GM12878 (cell line): Measurements from ENCODE around the gene RAD51B. TPM values are rescaled to one million over a fixed set of nuclear protein-coding genes. Genes with fewer than 3 reads are reported as not detected.
A peak's percentile ranks its signal among the peaks of the same experiment; 100 is the strongest.

Experiments used
- ATAC-seq: fragments of 200-7000 bp; cut with Tn5 transposase; 3 replicates; pipeline ENCODE4 v1.9.1; 2020; ENCODE audit warnings: mild to moderate bottlenecking, moderate library complexity
- BruUV-seq: library from RNA; stranded (reverse); fragments of 400-500 nt; replicated peaks from 2 replicates; lab custom pipeline; 2021; lab: Mats Ljungman, UMichigan
- CTCF ChIA-PET: fragments of 300-600 bp; sonication (Branson Sonifier 250); formaldehyde crosslinking; extraction: SDS; loops from one replicate; lab custom pipeline; 2021; ENCODE audit warnings: inconsistent platforms; lab: Yijun Ruan, JAX
- POLR2A ChIA-PET: fragments of 350-600 bp; formaldehyde crosslinking; extraction: SDS; loops from one replicate; lab custom pipeline; 2021; ENCODE audit warnings: inconsistent platforms; lab: Charles Lee
- RAD21 ChIA-PET: fragments of 300-600 bp; sonication (Branson Sonifier 250); formaldehyde crosslinking; loops from one replicate; lab custom pipeline; 2023; ENCODE audit warnings: antibody characterized with exemption; ENCODE audit not compliant: unreplicated experiment; lab: Charles Lee
- SMC1A ChIA-PET: fragments of 300-600 bp; sonication (Branson Sonifier 250); formaldehyde crosslinking; loops from one replicate; lab custom pipeline; 2023; ENCODE audit not compliant: unreplicated experiment, uncharacterized antibody; lab: Charles Lee
- DNase-seq: peaks from one replicate; pipeline ENCODE4 v3.0.0-alpha.2; 2011; ENCODE audit warnings: low read depth, low spot score
- FAIRE-seq: peaks from 3 replicates; lab custom pipeline; 2011; peaks lifted over from hg19 to GRCh38; lab: Jason Lieb, UNC
- H2AFZ ChIP-seq: 2 replicates; pipeline ENCODE4 v1.6.0; 2011; ENCODE audit warnings: low read depth, low read length, control low read depth; ENCODE audit not compliant: control insufficient read depth
- H3K27ac ChIP-seq: 2 replicates; pipeline ENCODE4 v1.5.1; 2011; ENCODE audit warnings: control low read depth; ENCODE audit not compliant: control insufficient read depth, insufficient read depth
- H3K27me3 ChIP-seq, 2 experiments: replicated peaks in 1 of 2; 2 replicates each; pipeline versions ENCODE4 v1.6.0 to v1.6.1; 2011; ENCODE audit warnings: low read length in 1 of 2; ENCODE audit not compliant: control insufficient read depth in 2 of 2, insufficient read depth in 2 of 2
- H3K36me3 ChIP-seq, 2 experiments: 2 replicates each; pipeline ENCODE4 v1.5.1; 2011; ENCODE audit warnings: low read length in 1 of 2; ENCODE audit not compliant: control insufficient read depth in 2 of 2, insufficient read depth in 2 of 2
- H3K4me1 ChIP-seq: 2 replicates; pipeline ENCODE4 v1.6.1; 2011; ENCODE audit warnings: mild to moderate bottlenecking, low read length, moderate library complexity, mixed read lengths; ENCODE audit not compliant: control insufficient read depth, insufficient read depth
- H3K4me2 ChIP-seq: 2 replicates; pipeline ENCODE4 v1.6.0; 2011; ENCODE audit warnings: control low read depth; ENCODE audit not compliant: control insufficient read depth, insufficient read depth
- H3K4me3 ChIP-seq: fragments of 200-600 bp; sonication (generic); 2 replicates; pipeline ENCODE4 v1.5.1; 2016
- H3K79me2 ChIP-seq: 2 replicates; pipeline ENCODE4 v1.6.0; 2011; ENCODE audit warnings: low read length; ENCODE audit not compliant: control insufficient read depth, insufficient read depth
- H3K9ac ChIP-seq: 2 replicates; pipeline ENCODE4 v1.8.0; 2011; ENCODE audit warnings: low read length, control low read depth, mixed read lengths; ENCODE audit not compliant: control insufficient read depth, insufficient read depth
- H3K9me3 ChIP-seq: replicated peaks from 3 replicates; pipeline ENCODE4 v1.5.1; 2011; ENCODE audit warnings: mild to moderate bottlenecking, low read length; ENCODE audit not compliant: control insufficient read depth, insufficient read depth
- H4K20me1 ChIP-seq: 2 replicates; pipeline ENCODE4 v1.6.0; 2011; ENCODE audit not compliant: control insufficient read depth, insufficient read depth
- BMI1 ChIP-seq: fragments of 450-650 bp; IDR thresholded peaks from 2 replicates; pipeline ENCODE4 v1.6.1; 2016; ENCODE audit warnings: mild to moderate bottlenecking, moderate library complexity, borderline replicate concordance
- CBX5 ChIP-seq: sonication (generic); IDR thresholded peaks from 2 replicates; pipeline ENCODE4 v1.6.1; 2016; ENCODE audit warnings: low read depth, moderate library complexity, mild to moderate bottlenecking, inconsistent platforms
- CEBPB ChIP-seq, 2 experiments: fragments of 150-350 bp in 1 of 2; IDR thresholded peaks; 2 replicates each; pipeline ENCODE4 v1.6.1; 2012 to 2014; ENCODE audit warnings: low read depth in 2 of 2, low read length in 2 of 2, borderline replicate concordance in 1 of 2, inconsistent platforms in 1 of 2
- DPF2 ChIP-seq: fragments of 450-650 bp; IDR thresholded peaks from 2 replicates; pipeline ENCODE4 v1.6.1; 2017; ENCODE audit warnings: mild to moderate bottlenecking
- E2F8 ChIP-seq: fragments of 450-650 bp; IDR thresholded peaks from 2 replicates; pipeline ENCODE4 v1.6.1; 2018; ENCODE audit warnings: mild to moderate bottlenecking, low read depth, moderate library complexity; ENCODE audit not compliant: partially characterized antibody
- EGR1 ChIP-seq, 2 experiments: IDR thresholded peaks; 1 replicate in 1 of 2; 2 replicates in 1 of 2; pipeline ENCODE4 v1.6.1; 2011 to 2012; ENCODE audit warnings: low read depth in 2 of 2, low read length in 2 of 2, borderline replicate concordance in 1 of 2, mild to moderate bottlenecking in 1 of 2, moderate library complexity in 1 of 2
- MLLT1 ChIP-seq: fragments of 450-650 bp; IDR thresholded peaks from 2 replicates; pipeline ENCODE4 v1.6.1; 2016; ENCODE audit warnings: mild to moderate bottlenecking
- MYC ChIP-seq: IDR thresholded peaks from 2 replicates; pipeline ENCODE4 v1.6.1; 2011; ENCODE audit warnings: mild to moderate bottlenecking, low read length, moderate library complexity, inconsistent platforms; ENCODE audit not compliant: insufficient read depth, insufficient replicate concordance, insufficient read length, severe bottlenecking
- SIN3A ChIP-seq: IDR thresholded peaks from 2 replicates; pipeline ENCODE4 v1.6.1; 2012; ENCODE audit warnings: low read depth, low read length, improper control_type of control experiment
- TAF1 ChIP-seq: IDR thresholded peaks from 2 replicates; pipeline ENCODE4 v1.6.1; 2011; ENCODE audit warnings: mild to moderate bottlenecking, low read depth, low read length, borderline replicate concordance
- TARDBP ChIP-seq: IDR thresholded peaks from 2 replicates; pipeline ENCODE4 v1.6.1; 2016; ENCODE audit warnings: borderline replicate concordance
- TBL1XR1 ChIP-seq: IDR thresholded peaks from 2 replicates; pipeline ENCODE4 v1.6.1; 2012; ENCODE audit warnings: low read depth, low read length, improper control_type of control experiment
- WGBS: methylation state at CpG from one replicate; pipeline ENCODE4 v1.1.6; 2016; ENCODE audit warnings: low lambda C conversion rate; ENCODE audit not compliant: insufficient replicate concordance, insufficient coverage; ENCODE audit errors: missing lambda C conversion rate; 5-methylcytosine and 5-hydroxymethylcytosine counted together
- in situ Hi-C: fragments of 300-500 bp; cut with MboI; formaldehyde crosslinking; loops from 9 replicates; pipeline ENCODE4 v1.14.3; 2018; ENCODE audit warnings: mixed read lengths
- intact Hi-C: fragments of 100-400 bp; cut with micrococcal nuclease; formaldehyde crosslinking; loops from one replicate; pipeline ENCODE4 v1.14.2; 2022; ENCODE audit not compliant: unreplicated experiment
- polyA plus RNA-seq, 11 experiments: library from polyadenylated mRNA; depleted of rRNA in 4 of 11; unstranded in 6 of 11; stranded (reverse) in 5 of 11; fragments of >200 nt; fragmentation: Nextera tagmentation in 4 of 11; fragmentation: Illumina TruSeq in 1 of 11; extraction: Ambion mirVana in 4 of 11; extraction: Trizol in 1 of 11; gene quantifications; 1 replicate in 1 of 11; 2 replicates in 10 of 11; pipeline versions ENCODE4 v1.2.1 to v1.2.3, GENCODE V29; 2011 to 2016; ENCODE audit warnings: inconsistent platforms in 2 of 11, missing spikeins in 2 of 11, low read depth in 1 of 11
- total RNA-seq, 4 experiments: library from RNA; depleted of rRNA in 3 of 4; stranded (reverse); fragments of >200 nt in 3 of 4; fragmentation: Illumina TruSeq in 1 of 4; extraction: Trizol in 1 of 4; gene quantifications; 2 replicates each; pipeline versions ENCODE4 v1.2.1 to v1.2.3, GENCODE V29; 2013 to 2021

The RAD51B gene
- total and polyA plus RNA-seq, 10 of the 15 experiments (the other 5 are each of a cell fraction or from before 2014, with no cell fraction given), result 9.8 to 26.8 (median 21.3) TPM

DNA sequence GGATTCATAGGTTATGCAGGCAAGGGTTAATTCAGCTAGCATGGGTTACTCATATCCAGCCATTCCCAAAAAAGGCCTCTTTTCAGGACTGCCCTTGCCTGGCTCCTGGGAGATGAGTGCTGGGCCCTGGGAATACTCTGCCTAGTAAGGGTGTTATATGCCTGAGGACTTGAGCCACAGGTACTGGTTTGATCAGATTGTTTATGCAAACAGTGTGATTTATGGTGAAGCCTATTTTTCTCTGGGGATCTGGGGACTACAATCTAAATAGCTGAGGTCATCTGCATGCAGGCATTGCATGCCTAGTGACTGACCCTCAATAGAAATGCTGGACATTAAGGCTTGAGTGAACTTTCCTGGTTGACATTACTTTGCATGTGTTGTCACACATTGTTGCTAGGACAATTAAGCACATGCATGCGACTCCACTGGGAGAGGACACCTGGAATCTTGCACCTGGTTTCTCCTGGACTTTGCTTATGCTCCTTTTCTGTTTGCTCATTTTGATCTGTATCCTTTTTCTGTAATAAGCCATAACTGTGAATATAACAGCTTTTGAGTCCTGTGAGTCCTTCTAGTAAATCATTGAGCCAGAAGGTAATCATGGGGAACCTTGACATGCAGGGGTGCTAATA lies 73.0 kb downstream of the RAD51B start:
- ChIA-PET RAD21 (no interaction called here), CTCF (interaction anchor here (0.7 to 2.9 kb wide), 6 partner anchors 8 to 95 kb away, joined by 3 to 10 read pairs (median 4); no protein-coding TSS in a partner anchor), SMC1A (interaction anchor here (0.6 to 2.1 kb wide), 8 partner anchors 9 to 951 kb away, joined by 3 to 6 read pairs (median 3); no protein-coding TSS in a partner anchor), POLR2A (no interaction called here)
- 100% methylated on average over 1 of the region's 1 CpG for WGBS
- DNase-seq (no peak), ATAC-seq (no peak), FAIRE-seq (no peak)
- Histone ChIP-seq H2AFZ (no peak overlapping the region), H3K4me3 (no peak overlapping the region), H4K20me1 (no peaks in the 10 kb centered on the region), H3K4me2 (no peak overlapping the region), H3K4me1 (no peaks in the 10 kb centered on the region), H3K27me3 (no peaks in the 10 kb centered on the region), H3K36me3 (no peaks in the 10 kb centered on the region), H3K9ac (no peak overlapping the region), H3K79me2 (no peaks in the 10 kb centered on the region), H3K27ac (no peak overlapping the region), H3K9me3 (no peaks in the 10 kb centered on the region)
- no TSS peak for BruUV-seq
- no peak for TF ChIP-seq MYC
- in situ Hi-C loops, result no loop called here
- intact Hi-C loops, result no loop called here

DNA sequence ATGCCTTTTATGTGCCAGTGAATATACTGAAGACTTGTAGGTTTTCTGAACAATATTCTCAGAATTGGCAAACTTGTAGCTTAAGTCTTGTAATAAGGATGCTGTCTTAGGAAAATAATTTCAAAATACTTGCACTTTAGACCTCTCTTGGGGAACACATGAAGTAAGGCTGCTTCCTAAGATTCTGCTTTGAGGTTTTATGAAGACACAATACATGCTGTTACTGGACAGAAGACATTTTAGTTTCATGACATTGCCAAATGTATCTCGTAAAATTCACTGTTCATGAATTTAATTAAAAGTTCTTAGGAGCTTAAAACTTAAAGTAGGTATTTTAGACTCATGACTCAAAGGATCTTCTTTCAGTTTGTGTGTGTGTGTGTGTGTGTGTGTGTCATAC lies 80.7 kb downstream of the RAD51B start:
- BruUV-seq, result no TSS peak
- in situ Hi-C loops, result no loop called here
- TF ChIP-seq CEBPB (IDR thresholded peaks at IDR 0.05; ENCODE audit: borderline replicate concordance in 1 of 2, low read depth in 2 of 2, low read length in 2 of 2) (no peak), TBL1XR1 (no peak), SIN3A (no peak), E2F8 (no peak), EGR1 (IDR thresholded peaks at IDR 0.05; ENCODE audit: borderline replicate concordance in 1 of 2, low read depth in 2 of 2, low read length in 2 of 2) (no peak), BMI1 (no peak), MLLT1 (no peak), TAF1 (no peak), TARDBP (no peak), CBX5 (no peak), DPF2 (no peak)

More for the DNA sequence above, 80.7 kb downstream of the RAD51B start:
- intact Hi-C loops, result no loop called here
- RAD21 ChIA-PET, result interaction anchor here (1.2 kb wide), 1 partner anchor 916 kb away, joined by 3 read pairs; no protein-coding TSS in a partner anchor
- Histone ChIP-seq H3K4me1 (no peaks in the 10 kb centered on the region), H3K4me3 (no peak overlapping the region), H3K27ac (no peak overlapping the region), H2AFZ (no peak overlapping the region), H3K36me3 (no peaks in the 10 kb centered on the region), H4K20me1 (no peaks in the 10 kb centered on the region), H3K9me3 (no peaks in the 10 kb centered on the region; the same call in 1 of the 3 replicates), H3K9ac (no peak overlapping the region), H3K27me3 (no peaks in the 10 kb centered on the region), H3K4me2 (no peak overlapping the region), H3K79me2 (no peaks in the 10 kb centered on the region)
- DNase-seq (no peak), ATAC-seq (no peak), FAIRE-seq (peak; percentile 35)
- POLR2A ChIA-PET, result no interaction called here
- 93% methylated on average over 1 of the region's 1 CpG for WGBS
- CTCF ChIA-PET, result interaction anchor here (0.9 to 2.7 kb wide), 6 partner anchors 16 to 178 kb away, joined by 3 to 10 read pairs (median 5); no protein-coding TSS in a partner anchor
- SMC1A ChIA-PET, result interaction anchor here (0.9 to 1.8 kb wide), 5 partner anchors 8 to 99 kb away, joined by 3 to 5 read pairs (median 5); no protein-coding TSS in a partner anchor
